ENCODE measurements around the gene SOX6.

Gene SOX6

DNA sequence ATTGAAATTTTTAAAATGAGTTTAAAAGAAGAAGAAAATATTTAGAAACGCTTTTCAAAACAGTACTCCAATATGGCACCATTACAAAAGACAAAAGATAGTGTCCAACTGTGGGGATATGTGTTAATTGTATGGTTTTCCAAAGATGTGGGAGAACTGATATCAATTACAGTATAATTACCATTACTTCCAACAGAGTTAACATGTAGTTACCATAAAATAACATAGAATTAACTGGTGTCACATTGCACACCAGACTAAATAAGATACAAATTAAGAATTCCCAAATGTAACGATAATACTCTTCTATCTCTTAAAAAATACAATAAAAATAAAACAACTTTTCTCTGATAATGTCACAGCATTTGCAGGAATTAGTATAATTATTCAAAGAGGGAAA is 329.5 kb downstream of the SOX6 start:
- H3K4me3 ChIP-seq (ENCODE audit: low read length) = no peak overlapping the region

DNA sequence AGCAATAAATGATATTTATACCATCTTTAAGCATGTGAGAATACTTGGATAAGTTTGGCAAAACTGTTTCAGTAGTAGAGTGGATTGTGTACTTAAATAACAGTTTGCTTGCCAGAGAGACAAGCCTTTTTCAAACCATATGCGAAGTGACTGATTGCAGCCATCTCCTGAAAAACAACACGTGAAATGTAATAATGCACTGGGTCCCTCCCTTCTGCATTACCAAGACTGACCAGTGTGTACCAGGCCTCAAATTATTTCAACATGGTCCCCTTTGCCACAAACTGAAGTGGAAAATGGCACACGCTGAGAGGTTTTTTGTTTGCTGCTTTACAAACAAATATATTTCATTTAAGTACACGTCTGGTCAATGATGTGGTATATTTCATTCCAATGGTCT is 337.4 kb downstream of the SOX6 start:
- H3K9ac ChIP-seq (ENCODE audit: low read length) = no peak overlapping the region
- H3K4me1 ChIP-seq (ENCODE audit: control insufficient read depth, insufficient read depth, low read length) = no peaks in the 10 kb centered on the region
- H3K27me3 ChIP-seq (ENCODE audit: control insufficient read depth, insufficient read depth, low read length) = no peaks in the 10 kb centered on the region
- H3K4me3 ChIP-seq (ENCODE audit: low read length) = no peak overlapping the region
- H3K36me3 ChIP-seq (ENCODE audit: control insufficient read depth, insufficient read depth, low read length) = no peaks in the 10 kb centered on the region
- no peak overlapping the region for H3K27ac ChIP-seq (ENCODE audit: low read depth, low read length)

More for the DNA sequence above, 329.5 kb downstream of the SOX6 start:
- Histone ChIP-seq H3K27ac (ENCODE audit: low read depth, low read length) (no peak overlapping the region), H3K27me3 (ENCODE audit: control insufficient read depth, insufficient read depth, low read length) (no peaks in the 10 kb centered on the region), H3K4me1 (ENCODE audit: control insufficient read depth, insufficient read depth, low read length) (no peaks in the 10 kb centered on the region), H3K36me3 (ENCODE audit: control insufficient read depth, insufficient read depth, low read length) (no peaks in the 10 kb centered on the region), H3K9ac (ENCODE audit: low read length) (no peak overlapping the region)

DNA sequence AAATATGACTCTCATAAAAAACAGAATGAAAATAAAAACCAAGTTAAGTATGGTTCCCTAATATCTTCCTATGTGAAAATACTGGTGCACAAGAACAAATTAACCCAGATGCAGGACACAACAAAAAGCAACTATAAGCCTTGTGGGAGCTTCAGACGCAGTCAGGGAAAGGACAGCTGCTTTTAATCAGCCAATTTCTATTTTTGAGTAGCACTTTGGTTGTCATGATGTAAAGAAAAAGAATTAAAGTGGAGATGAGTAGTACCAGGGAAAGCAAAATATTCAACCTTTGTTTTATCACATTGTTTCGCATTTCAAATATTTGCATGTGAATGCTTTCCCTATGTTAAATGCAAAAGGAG is 339.9 kb downstream of the SOX6 start:
- Histone ChIP-seq H3K4me1 (ENCODE audit: control insufficient read depth, insufficient read depth, low read length) (no peaks in the 10 kb centered on the region), H3K27me3 (ENCODE audit: control insufficient read depth, insufficient read depth, low read length) (no peaks in the 10 kb centered on the region), H3K4me3 (ENCODE audit: low read length) (no peak overlapping the region), H3K36me3 (ENCODE audit: control insufficient read depth, insufficient read depth, low read length) (no peaks in the 10 kb centered on the region), H3K9ac (ENCODE audit: low read length) (no peak overlapping the region), H3K27ac (ENCODE audit: low read depth, low read length) (no peak overlapping the region)

DNA sequence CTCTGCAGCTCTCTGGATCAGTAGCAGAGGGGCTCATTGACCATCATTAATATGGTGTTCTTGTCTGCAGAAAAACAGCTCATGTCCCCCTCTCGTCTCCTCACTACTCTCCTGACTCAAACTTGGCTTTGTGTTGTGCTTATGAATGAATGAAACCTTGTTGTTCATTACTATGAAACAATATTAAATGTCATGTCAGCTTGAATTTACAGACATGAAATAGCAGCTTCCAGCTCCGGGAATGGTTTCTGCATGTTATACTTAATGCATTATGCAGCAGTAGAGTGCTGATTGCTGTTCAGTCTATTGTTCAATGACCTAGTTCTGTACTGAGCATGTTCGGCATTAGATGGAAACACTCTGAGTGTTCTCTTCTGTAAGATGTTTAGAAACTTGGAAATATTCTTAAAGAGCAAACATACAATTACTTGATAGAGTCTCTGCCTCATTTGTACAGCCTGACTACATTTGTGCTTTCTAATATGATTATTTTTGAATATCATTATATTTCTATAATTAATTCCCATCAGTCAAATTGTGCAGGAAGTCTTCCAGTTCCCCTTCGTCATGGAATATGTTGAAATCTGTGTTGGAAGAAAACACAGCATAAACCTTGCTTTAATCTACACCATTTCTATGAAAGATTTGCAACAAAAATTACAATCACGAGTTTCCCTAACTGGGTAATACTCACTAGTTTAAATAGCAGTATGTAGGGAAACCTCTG is 340.4 kb downstream of the SOX6 start:
- Histone ChIP-seq H3K36me3 (ENCODE audit: control insufficient read depth, insufficient read depth, low read length) (no peaks in the 10 kb centered on the region), H3K9ac (ENCODE audit: low read length) (no peak overlapping the region), H3K27ac (ENCODE audit: low read depth, low read length) (no peak overlapping the region), H3K27me3 (ENCODE audit: control insufficient read depth, insufficient read depth, low read length) (no peaks in the 10 kb centered on the region), H3K4me3 (ENCODE audit: low read length) (no peak overlapping the region), H3K4me1 (ENCODE audit: control insufficient read depth, insufficient read depth, low read length) (no peaks in the 10 kb centered on the region)

DNA sequence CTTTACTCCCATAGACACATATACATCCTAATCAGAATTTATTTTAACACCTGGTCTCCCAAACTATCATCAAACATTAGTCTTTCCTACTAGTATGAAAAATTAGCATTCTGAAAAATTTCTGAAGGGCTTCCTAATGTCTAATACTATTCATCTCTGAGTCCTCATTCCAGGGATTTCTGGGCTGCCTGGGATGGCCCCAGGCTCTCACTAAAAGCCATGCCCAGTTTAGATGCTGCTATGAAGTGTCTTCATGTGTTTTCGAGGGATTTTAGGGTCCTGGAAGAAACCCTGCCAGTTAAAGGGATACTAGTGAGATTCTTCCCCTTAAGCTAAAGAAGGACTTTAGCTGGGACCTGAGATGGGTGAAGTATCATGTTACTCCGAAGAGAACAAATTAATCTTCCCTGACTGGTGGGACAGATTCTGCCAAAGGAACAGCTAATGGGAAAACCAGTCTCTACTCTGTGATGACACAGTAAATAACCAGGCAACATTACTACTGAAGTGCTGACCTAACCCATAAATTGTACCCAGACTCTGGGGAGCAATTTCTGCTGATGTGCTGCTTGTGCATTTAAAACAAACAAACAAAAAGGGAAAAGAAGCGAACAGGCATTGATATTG is 342.6 kb downstream of the SOX6 start:
- no peaks in the 10 kb centered on the region for H3K27me3 ChIP-seq (ENCODE audit: control insufficient read depth, insufficient read depth, low read length)
- no peak overlapping the region for H3K4me3 ChIP-seq (ENCODE audit: low read length)
- H3K36me3 ChIP-seq (ENCODE audit: control insufficient read depth, insufficient read depth, low read length) = no peaks in the 10 kb centered on the region
- no peak overlapping the region for H3K9ac ChIP-seq (ENCODE audit: low read length)
- H3K4me1 ChIP-seq (ENCODE audit: control insufficient read depth, insufficient read depth, low read length) = no peaks in the 10 kb centered on the region
- H3K27ac ChIP-seq (ENCODE audit: low read depth, low read length) = no peak overlapping the region

DNA sequence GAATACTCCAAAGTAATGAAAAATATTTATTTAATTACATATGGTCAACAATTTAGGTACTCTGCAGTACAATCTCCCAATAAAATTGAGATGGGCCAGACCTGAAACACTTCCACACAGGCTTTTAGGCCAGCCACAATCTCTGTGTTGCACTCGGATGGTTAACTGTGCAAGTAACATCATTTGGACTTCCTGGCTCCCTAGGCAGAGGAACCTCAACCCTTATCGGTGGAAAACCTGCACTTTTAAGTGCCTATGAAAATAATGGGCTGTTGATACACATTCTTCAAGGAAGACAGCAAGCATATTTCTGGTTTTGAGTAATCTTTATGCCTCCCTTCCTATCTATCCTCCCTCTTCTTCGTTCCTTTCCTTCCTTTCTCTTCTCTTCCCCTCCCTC is 343.1 kb downstream of the SOX6 start:
- no peak overlapping the region for H3K4me3 ChIP-seq (ENCODE audit: low read length)
- H3K27ac ChIP-seq (ENCODE audit: low read depth, low read length) = no peak overlapping the region
- no peaks in the 10 kb centered on the region for H3K4me1 ChIP-seq (ENCODE audit: control insufficient read depth, insufficient read depth, low read length)
- H3K36me3 ChIP-seq (ENCODE audit: control insufficient read depth, insufficient read depth, low read length) = no peaks in the 10 kb centered on the region
- H3K27me3 ChIP-seq (ENCODE audit: control insufficient read depth, insufficient read depth, low read length) = no peaks in the 10 kb centered on the region
- no peak overlapping the region for H3K9ac ChIP-seq (ENCODE audit: low read length)

DNA sequence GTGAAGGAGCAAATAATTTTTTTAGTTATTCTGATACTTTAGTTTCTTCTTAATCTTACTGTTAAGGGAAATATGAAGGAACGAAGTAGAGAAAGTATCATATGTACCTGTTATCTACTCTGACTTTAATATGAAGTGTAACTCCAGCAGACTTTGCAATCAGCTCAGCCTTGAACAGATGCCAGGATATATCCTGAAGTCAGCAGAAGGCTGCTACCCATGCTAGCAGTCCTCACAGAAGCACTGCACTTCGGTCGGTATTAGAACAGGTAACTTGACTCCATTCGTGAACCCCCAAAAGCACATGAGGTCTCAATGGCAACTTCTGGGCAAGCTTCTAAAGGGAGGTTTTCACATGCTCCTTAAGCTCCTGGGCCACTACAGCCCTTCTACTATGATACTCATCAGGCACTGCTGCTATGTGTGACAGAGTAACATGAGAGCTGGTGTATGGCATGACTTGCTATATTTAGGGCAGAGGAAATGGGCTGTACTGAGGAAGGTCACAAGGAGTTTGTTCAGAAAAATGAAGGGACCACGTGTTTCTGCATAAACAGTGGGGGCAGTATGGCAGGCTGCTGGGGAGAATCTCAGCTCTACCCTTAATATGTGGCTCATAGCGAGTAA is 344.1 kb downstream of the SOX6 start:
- H3K36me3 ChIP-seq (ENCODE audit: control insufficient read depth, insufficient read depth, low read length) = no peaks in the 10 kb centered on the region
- H3K4me1 ChIP-seq (ENCODE audit: control insufficient read depth, insufficient read depth, low read length) = no peaks in the 10 kb centered on the region
- no peak overlapping the region for H3K4me3 ChIP-seq (ENCODE audit: low read length)
- no peak overlapping the region for H3K9ac ChIP-seq (ENCODE audit: low read length)
- no peak overlapping the region for H3K27ac ChIP-seq (ENCODE audit: low read depth, low read length)
- no peaks in the 10 kb centered on the region for H3K27me3 ChIP-seq (ENCODE audit: control insufficient read depth, insufficient read depth, low read length)

DNA sequence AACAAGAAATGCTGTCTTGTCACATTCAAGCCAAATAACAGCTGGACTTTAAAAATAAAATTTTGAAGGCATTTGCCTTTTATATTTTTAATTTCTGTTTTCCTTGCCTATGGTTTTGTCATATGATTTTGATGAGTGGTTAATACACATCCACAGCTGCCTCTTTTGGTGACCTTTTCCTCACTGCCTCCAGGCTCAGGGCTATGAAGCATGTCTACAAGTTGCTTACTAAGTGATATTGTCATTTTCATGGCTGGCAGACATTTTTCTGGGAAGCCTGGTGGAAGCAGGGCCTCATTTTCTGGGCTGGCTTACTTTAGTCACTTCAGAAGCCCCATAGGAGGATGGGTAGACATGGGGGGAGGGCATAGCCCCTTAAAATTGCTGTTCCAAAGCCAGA is 344.9 kb downstream of the SOX6 start:
- no peaks in the 10 kb centered on the region for H3K4me1 ChIP-seq (ENCODE audit: control insufficient read depth, insufficient read depth, low read length)
- H3K36me3 ChIP-seq (ENCODE audit: control insufficient read depth, insufficient read depth, low read length) = no peaks in the 10 kb centered on the region
- H3K4me3 ChIP-seq (ENCODE audit: low read length) = no peak overlapping the region
- no peak overlapping the region for H3K9ac ChIP-seq (ENCODE audit: low read length)
- H3K27ac ChIP-seq (ENCODE audit: low read depth, low read length) = no peak overlapping the region
- H3K27me3 ChIP-seq (ENCODE audit: control insufficient read depth, insufficient read depth, low read length) = no peaks in the 10 kb centered on the region

DNA sequence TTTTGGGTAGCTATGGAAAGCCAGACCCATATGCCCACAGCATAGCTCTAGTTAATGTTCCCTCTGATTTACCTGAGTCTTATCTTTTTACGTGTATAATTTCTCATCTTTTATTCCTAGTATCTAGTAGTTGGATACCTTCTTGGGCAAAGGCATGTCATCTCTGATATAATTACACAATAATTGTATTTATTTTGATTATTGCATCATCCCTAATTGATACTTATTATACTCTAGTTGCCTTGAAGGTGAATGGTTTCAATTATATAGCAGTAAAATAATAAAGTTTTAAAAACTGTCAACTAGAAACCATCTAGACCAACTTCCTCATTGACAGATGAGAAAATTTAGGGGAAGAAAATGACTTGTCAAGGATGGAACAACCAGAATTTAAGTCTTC is 347.3 kb downstream of the SOX6 start:
- no peak overlapping the region for H3K27ac ChIP-seq (ENCODE audit: low read depth, low read length)
- no peaks in the 10 kb centered on the region for H3K36me3 ChIP-seq (ENCODE audit: control insufficient read depth, insufficient read depth, low read length)
- H3K4me3 ChIP-seq (ENCODE audit: low read length) = no peak overlapping the region
- H3K9ac ChIP-seq (ENCODE audit: low read length) = no peak overlapping the region
- no peaks in the 10 kb centered on the region for H3K4me1 ChIP-seq (ENCODE audit: control insufficient read depth, insufficient read depth, low read length)
- H3K27me3 ChIP-seq (ENCODE audit: control insufficient read depth, insufficient read depth, low read length) = no peaks in the 10 kb centered on the region

DNA sequence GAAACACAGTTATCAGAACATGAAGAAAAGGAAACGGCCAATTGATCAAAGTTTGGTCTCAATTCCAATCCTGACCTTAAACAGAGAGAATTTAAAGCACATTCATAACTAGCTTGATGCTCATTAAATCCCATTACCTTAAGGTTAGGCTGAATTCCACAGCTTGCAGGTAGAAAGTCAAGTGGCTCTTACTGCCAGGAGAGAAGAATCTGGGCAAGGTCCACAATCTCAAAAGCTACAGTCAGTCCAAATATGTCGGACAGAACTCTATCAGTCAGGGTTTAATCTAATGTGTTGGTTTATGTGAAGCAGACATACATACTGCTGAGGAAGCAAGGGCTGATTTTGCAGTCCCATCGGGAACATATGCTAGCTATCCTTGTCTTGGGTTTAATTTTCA is 348.8 kb downstream of the SOX6 start:
- no peak overlapping the region for H3K4me3 ChIP-seq (ENCODE audit: low read length)
- no peaks in the 10 kb centered on the region for H3K4me1 ChIP-seq (ENCODE audit: control insufficient read depth, insufficient read depth, low read length)
- H3K27ac ChIP-seq (ENCODE audit: low read depth, low read length) = no peak overlapping the region
- H3K27me3 ChIP-seq (ENCODE audit: control insufficient read depth, insufficient read depth, low read length) = no peaks in the 10 kb centered on the region
- no peaks in the 10 kb centered on the region for H3K36me3 ChIP-seq (ENCODE audit: control insufficient read depth, insufficient read depth, low read length)
- no peak overlapping the region for H3K9ac ChIP-seq (ENCODE audit: low read length)

DNA sequence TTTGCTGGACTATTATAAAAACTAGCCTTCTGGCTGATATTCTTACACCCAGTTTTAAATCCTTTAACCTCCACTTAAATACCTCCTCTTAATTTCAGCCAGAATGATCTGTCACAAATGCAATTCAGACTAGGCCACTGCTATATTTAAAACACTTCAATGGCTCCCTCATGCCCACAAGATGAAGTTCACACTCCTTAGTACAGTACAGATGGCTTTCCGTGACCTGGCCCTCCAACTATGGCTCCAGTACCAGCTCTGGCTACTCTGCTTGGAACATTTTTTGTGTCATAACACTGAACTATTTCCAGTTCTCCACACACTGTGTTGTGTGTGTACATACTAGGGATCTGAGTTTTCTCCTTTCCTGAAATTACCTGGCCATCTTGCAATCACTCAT is 353.4 kb downstream of the SOX6 start:
- Histone ChIP-seq H3K9ac (ENCODE audit: low read length) (no peak overlapping the region), H3K27ac (ENCODE audit: low read depth, low read length) (no peak overlapping the region), H3K4me3 (ENCODE audit: low read length) (no peak overlapping the region), H3K4me1 (ENCODE audit: control insufficient read depth, insufficient read depth, low read length) (no peaks in the 10 kb centered on the region), H3K36me3 (ENCODE audit: control insufficient read depth, insufficient read depth, low read length) (no peaks in the 10 kb centered on the region), H3K27me3 (ENCODE audit: control insufficient read depth, insufficient read depth, low read length) (no peaks in the 10 kb centered on the region)

DNA sequence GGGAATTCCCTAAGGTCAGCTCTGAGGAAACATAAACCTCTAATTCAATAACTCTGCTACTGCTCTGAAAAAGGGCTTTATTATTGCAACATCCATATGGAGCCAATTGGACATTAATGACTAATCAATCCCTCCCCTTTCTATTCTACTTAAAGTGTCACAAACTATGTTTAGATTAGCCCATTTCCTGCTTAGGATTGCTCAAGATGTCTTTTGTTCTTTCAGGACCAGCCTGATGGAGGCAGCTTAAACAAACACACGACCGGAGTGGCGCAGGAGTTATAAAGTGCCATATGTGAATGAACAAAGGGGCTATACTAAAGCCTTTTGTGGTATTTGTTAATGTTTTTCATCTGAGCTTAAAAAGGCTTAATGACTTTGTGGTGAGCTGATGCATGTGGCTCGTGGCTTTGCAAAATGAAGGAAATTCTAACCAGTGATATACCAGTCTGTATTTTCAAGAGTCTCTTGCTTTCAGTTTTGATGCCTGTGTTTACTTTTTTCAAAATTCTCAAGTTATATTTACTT is 354.4 kb downstream of the SOX6 start:
- Histone ChIP-seq H3K27me3 (ENCODE audit: control insufficient read depth, insufficient read depth, low read length) (no peaks in the 10 kb centered on the region), H3K36me3 (ENCODE audit: control insufficient read depth, insufficient read depth, low read length) (no peaks in the 10 kb centered on the region), H3K4me1 (ENCODE audit: control insufficient read depth, insufficient read depth, low read length) (no peaks in the 10 kb centered on the region), H3K27ac (ENCODE audit: low read depth, low read length) (no peak overlapping the region), H3K4me3 (ENCODE audit: low read length) (no peak overlapping the region), H3K9ac (ENCODE audit: low read length) (no peak overlapping the region)

Measured in rectal smooth muscle tissue (tissue), 1 donor.